PC-3 (cell line): ENCODE measurements around the gene CAMTA2.

Experiments
- EZH2 ChIP-seq: fragments of 300-600 bp; sonication (generic); IDR thresholded peaks from one replicate; pipeline ENCODE4 v1.6.1; 2017; ENCODE audit warnings: antibody characterized with exemption, mild to moderate bottlenecking, low read length; ENCODE audit not compliant: unreplicated experiment
- EZH2phosphoT487 ChIP-seq: fragments of 300-600 bp; sonication (generic); IDR thresholded peaks from 2 replicates; pipeline ENCODE4 v1.6.1; 2018; ENCODE audit warnings: mild to moderate bottlenecking, antibody characterized with exemption, low read length, borderline replicate concordance
- TF ChIP-seq, protein P1 (sequence below): fragments of 300-600 bp; sonication (generic); conservative IDR thresholded peaks from 2 replicates; pipeline ENCODE4 v1.5.1; 2017; ENCODE audit warnings: antibody characterized with exemption, low read depth, mild to moderate bottlenecking, low read length

- TF ChIP-seq, protein P1, sequence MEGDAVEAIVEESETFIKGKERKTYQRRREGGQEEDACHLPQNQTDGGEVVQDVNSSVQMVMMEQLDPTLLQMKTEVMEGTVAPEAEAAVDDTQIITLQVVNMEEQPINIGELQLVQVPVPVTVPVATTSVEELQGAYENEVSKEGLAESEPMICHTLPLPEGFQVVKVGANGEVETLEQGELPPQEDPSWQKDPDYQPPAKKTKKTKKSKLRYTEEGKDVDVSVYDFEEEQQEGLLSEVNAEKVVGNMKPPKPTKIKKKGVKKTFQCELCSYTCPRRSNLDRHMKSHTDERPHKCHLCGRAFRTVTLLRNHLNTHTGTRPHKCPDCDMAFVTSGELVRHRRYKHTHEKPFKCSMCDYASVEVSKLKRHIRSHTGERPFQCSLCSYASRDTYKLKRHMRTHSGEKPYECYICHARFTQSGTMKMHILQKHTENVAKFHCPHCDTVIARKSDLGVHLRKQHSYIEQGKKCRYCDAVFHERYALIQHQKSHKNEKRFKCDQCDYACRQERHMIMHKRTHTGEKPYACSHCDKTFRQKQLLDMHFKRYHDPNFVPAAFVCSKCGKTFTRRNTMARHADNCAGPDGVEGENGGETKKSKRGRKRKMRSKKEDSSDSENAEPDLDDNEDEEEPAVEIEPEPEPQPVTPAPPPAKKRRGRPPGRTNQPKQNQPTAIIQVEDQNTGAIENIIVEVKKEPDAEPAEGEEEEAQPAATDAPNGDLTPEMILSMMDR: no peak
- TF ChIP-seq EZH2 (no peak), EZH2phosphoT487 (no peak)
Observed at GRCh38 chr17:4997302-4998026, 10.0 kb upstream of the CAMTA2 start, which contains the start of the genes INCA1 and KIF1C.
